HG03139 (cell line): ENCODE measurements around the gene MCRIP2.

ENCODE experiments used
- ATAC-seq: cut with Tn5 transposase; IDR thresholded peaks from one replicate; pipeline ENCODE4 v1.9.1; 2021; ENCODE audit not compliant: unreplicated experiment

The MCRIP2 gene

DNA sequence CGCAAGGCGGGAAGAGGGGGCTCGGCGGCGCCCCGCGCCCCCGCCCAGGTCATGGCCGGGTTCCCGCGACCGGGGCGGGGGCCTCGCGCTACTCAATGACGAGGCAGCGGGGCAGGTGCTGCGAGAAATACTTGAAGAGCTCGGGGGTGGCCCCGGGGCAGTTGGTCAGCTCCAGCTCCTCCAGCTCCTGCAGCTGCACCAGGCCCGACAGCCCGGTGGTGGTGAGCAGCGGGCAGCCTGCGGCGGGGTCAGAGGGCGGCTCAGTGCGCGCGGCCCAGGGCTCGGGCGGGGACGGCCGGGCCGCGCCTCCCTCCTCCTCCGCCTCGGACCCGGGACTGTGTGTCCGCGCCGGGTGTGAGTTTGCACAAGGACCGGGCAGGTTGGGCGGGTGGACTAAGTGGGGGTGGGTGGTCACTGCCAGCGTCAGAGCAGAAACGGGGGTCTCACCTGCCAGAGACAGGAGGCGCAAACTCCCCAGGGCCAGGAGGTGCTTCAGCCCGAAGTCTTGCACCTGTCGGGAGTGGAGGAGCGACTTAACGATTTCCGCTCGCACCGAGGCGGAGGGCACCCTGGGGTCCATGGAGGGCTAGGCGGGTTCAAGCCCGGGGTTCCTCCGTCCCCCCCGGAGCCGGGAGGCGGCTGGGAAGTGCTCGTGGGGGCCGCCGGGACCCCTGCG, 52.7 kb downstream of the MCRIP2 start:
- no peak for ATAC-seq

- no peak for ATAC-seq
Observed at GRCh38 chr16:694863-695354, 53.3 kb downstream of the MCRIP2 start.

DNA sequence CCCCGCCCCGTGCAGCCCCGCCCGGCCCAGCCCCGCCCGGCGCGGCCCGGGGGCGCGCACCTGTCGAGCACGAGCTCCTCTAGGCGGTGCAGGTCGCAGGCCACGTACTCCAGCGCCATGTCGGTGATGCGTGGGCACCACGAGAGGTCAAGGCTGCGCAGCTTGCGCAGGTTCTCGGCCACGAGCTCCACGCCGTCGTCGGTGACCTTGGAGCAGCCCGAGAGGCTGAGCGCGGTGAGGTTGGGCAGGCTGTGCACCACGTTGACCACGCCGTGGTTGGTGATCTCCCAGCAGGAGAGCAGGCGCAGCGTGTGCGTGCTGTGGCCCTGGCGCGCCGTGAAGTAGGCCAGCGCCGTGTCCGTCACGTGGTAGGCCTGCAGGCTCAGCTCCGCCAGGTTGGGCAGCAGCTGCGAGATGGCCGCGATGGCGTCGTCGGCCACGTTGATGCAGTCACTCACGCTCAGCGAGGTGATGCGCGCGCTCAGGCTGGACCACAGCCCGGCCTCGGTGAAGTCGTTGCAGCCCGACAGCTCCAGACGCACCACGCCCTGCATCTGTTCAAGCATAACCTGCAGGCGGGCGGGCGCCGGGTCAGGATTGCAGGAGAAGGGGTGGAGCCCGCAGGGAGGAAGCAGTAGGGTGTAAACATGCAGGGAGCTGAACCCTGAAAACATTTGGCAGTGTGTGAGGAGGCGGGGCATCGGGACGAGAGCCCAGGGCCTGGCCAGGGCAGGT, 53.9 kb downstream of the MCRIP2 start:
- no peak for ATAC-seq
